HL-60 (cell line): ENCODE results near the gene DDX23.

Experiments used
- DNase-seq, 2 experiments: peaks; one replicate each; pipeline ENCODE4 v3.0.0-alpha.2; 2010 to 2020; ENCODE audit warnings: low read depth in 1 of 2, low spot score in 1 of 2
- H3K27ac ChIP-seq: fragments of 250-450 bp; sonication (Bioruptor Pico); replicated peaks from 2 replicates; pipeline ENCODE4 v1.5.1; 2020; ENCODE audit warnings: mild to moderate bottlenecking, moderate library complexity
- H3K27me3 ChIP-seq: fragments of 250-450 bp; sonication (Bioruptor Pico); 2 replicates; pipeline ENCODE4 v1.5.1; 2021; ENCODE audit warnings: mild to moderate bottlenecking, moderate library complexity; ENCODE audit not compliant: insufficient read depth, poor library complexity, severe bottlenecking
- H3K4me3 ChIP-seq: replicated peaks from 2 replicates; pipeline ENCODE4 v1.5.1; 2011; ENCODE audit warnings: mild to moderate bottlenecking, control low read depth, low read length; ENCODE audit not compliant: insufficient read depth
- CTCF ChIP-seq: IDR thresholded peaks from one replicate; pipeline ENCODE4 v1.5.1; 2011; ENCODE audit warnings: low read length, control low read depth, inconsistent platforms; ENCODE audit not compliant: insufficient read depth
- GABPA ChIP-seq: IDR thresholded peaks from 2 replicates; pipeline ENCODE4 v1.6.1; 2012; ENCODE audit warnings: low read depth
- POLR2AphosphoS5 ChIP-seq: IDR thresholded peaks from 2 replicates; pipeline ENCODE4 v1.6.1; 2012; ENCODE audit warnings: low read depth
- REST ChIP-seq: IDR thresholded peaks from 2 replicates; pipeline ENCODE4 v1.6.1; 2012; ENCODE audit warnings: low read depth; ENCODE audit not compliant: insufficient replicate concordance
- SPI1 ChIP-seq: IDR thresholded peaks from 2 replicates; pipeline ENCODE4 v1.6.1; 2012; ENCODE audit warnings: low read depth, mild to moderate bottlenecking, borderline replicate concordance

The DDX23 gene

GRCh38 chr12:48868451-48868850 lies 16.5 kb upstream of the DDX23 start:
- no peak for DNase-seq
- Histone ChIP-seq H3K27ac (no peak overlapping the region), H3K27me3 (no peaks in the 10 kb centered on the region), H3K4me3 (no peak overlapping the region)
- TF ChIP-seq SPI1 (no peak), REST (no peak), CTCF (no peak), GABPA (no peak), POLR2AphosphoS5 (no peak)

- TF ChIP-seq GABPA: no peak
- TF ChIP-seq POLR2AphosphoS5: no peak
- TF ChIP-seq REST: no peak
- TF ChIP-seq SPI1: no peak
- TF ChIP-seq CTCF: no peak
Observed at GRCh38 chr12:48866052-48866711, 14.2 kb upstream of the DDX23 start.

GRCh38 chr12:48865281-48866051 lies 13.5 kb upstream of the DDX23 start, which contains the start of gene RND1:
TSS of gene RND1 (minus strand) at chr12:48865870. CDS start at chr12:48865767, 103 bp downstream.
- peak; percentile 50 to 88 for DNase-seq
- Histone ChIP-seq H3K27ac (no peak within 1 kb of the TSS), H3K4me3 (peak within 1 kb of the TSS; percentile 60), H3K27me3 (no peaks in the 10 kb centered on the region)
- TF ChIP-seq POLR2AphosphoS5 (peak; percentile 74; the same call in 1 of the 2 replicates), SPI1 (peak; percentile 24; the same call in 1 of the 2 replicates), REST (no peak), GABPA (no peak), CTCF (no peak)

More at GRCh38 chr12:48866052-48866711, 14.2 kb upstream of the DDX23 start:
- peak overlapping the region; percentile 60 for H3K4me3 ChIP-seq
- H3K27ac ChIP-seq: no peak overlapping the region
- H3K27me3 ChIP-seq: no peaks in the 10 kb centered on the region
- no peak for DNase-seq
